Spleen (tissue), 7 donors: Measurements from ENCODE around the gene CDK11A.

Experiments
- POLR2A ChIP-seq, 3 donors: fragments of 450-650 bp; IDR thresholded peaks; one replicate each; pipeline ENCODE4 v1.5.1; 2017; ENCODE audit warnings: antibody characterized with exemption in 3 of 3, mild to moderate bottlenecking in 1 of 3
- TF ChIP-seq, protein P1 (sequence below), 11 experiments: fragments of 200-600 bp in 7 of 11; fragments of 450-650 bp in 4 of 11; sonication (generic) in 4 of 11; IDR thresholded peaks in 8 of 11; conservative IDR thresholded peaks in 3 of 11; 1 replicate in 7 of 11; 2 replicates in 4 of 11; pipeline versions ENCODE4 v1.4.0 to v1.8.0; 2016 to 2021; ENCODE audit warnings: antibody characterized with exemption in 11 of 11, inconsistent platforms in 4 of 11, mild to moderate bottlenecking in 1 of 11
- donor health status: DM: no; HTN: no; CAD: no; lungs with moderate emphysema.
- donor health status: DM: no; HTN: no; CAD: no.
- donor health status: DM: no; HTN: no; CAD: no.

GRCh38 chr1:1759456-1760344 is 35.5 kb upstream of the CDK11A start:
- TF ChIP-seq, protein P1, sequence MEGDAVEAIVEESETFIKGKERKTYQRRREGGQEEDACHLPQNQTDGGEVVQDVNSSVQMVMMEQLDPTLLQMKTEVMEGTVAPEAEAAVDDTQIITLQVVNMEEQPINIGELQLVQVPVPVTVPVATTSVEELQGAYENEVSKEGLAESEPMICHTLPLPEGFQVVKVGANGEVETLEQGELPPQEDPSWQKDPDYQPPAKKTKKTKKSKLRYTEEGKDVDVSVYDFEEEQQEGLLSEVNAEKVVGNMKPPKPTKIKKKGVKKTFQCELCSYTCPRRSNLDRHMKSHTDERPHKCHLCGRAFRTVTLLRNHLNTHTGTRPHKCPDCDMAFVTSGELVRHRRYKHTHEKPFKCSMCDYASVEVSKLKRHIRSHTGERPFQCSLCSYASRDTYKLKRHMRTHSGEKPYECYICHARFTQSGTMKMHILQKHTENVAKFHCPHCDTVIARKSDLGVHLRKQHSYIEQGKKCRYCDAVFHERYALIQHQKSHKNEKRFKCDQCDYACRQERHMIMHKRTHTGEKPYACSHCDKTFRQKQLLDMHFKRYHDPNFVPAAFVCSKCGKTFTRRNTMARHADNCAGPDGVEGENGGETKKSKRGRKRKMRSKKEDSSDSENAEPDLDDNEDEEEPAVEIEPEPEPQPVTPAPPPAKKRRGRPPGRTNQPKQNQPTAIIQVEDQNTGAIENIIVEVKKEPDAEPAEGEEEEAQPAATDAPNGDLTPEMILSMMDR (IDR thresholded peaks at IDR 0.05 in 8 of 11, conservative IDR thresholded peaks at IDR 0.05 in 3 of 11) = no peak
- TF ChIP-seq POLR2A (IDR thresholded peaks at IDR 0.05) = no peak
